ENCODE results near the gene CELF4.

- no peak for TF ChIP-seq CTCF (IDR thresholded peaks at IDR 0.05)
- TF ChIP-seq POLR2A (IDR thresholded peaks at IDR 0.05) = no peak
Observed at GRCh38 chr18:37551249-37551648, 14.3 kb downstream of the CELF4 start.
